ENCODE measurements around the gene AP2A2.

DNA sequence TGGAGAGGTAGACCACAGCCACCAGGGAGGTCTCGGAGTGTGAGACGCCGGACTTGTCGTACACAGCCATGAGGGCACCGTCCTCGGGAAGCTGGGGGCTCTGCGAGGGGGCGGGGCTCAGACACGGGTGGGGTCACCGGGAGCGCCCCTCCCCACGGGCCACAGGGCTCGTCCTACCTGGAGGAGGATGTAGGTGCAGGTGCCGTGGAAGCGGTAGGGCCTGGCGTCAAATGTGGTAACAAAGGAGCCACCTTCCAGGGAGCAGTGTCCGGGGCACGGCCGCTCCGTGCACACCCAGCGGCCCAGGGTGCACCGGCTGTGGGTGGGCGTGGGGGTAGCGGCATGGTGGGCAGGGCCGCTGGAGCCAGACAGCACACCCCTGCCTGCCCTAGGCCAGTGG lies 103.4 kb downstream of the AP2A2 start:
- TF ChIP-seq, protein P1, sequence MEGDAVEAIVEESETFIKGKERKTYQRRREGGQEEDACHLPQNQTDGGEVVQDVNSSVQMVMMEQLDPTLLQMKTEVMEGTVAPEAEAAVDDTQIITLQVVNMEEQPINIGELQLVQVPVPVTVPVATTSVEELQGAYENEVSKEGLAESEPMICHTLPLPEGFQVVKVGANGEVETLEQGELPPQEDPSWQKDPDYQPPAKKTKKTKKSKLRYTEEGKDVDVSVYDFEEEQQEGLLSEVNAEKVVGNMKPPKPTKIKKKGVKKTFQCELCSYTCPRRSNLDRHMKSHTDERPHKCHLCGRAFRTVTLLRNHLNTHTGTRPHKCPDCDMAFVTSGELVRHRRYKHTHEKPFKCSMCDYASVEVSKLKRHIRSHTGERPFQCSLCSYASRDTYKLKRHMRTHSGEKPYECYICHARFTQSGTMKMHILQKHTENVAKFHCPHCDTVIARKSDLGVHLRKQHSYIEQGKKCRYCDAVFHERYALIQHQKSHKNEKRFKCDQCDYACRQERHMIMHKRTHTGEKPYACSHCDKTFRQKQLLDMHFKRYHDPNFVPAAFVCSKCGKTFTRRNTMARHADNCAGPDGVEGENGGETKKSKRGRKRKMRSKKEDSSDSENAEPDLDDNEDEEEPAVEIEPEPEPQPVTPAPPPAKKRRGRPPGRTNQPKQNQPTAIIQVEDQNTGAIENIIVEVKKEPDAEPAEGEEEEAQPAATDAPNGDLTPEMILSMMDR (IDR thresholded peaks at IDR 0.05), result no peak
- no peak for TF ChIP-seq POLR2AphosphoS5 (IDR thresholded peaks at IDR 0.05; ENCODE audit: low read depth, low read length)
- TF ChIP-seq, protein P2, sequence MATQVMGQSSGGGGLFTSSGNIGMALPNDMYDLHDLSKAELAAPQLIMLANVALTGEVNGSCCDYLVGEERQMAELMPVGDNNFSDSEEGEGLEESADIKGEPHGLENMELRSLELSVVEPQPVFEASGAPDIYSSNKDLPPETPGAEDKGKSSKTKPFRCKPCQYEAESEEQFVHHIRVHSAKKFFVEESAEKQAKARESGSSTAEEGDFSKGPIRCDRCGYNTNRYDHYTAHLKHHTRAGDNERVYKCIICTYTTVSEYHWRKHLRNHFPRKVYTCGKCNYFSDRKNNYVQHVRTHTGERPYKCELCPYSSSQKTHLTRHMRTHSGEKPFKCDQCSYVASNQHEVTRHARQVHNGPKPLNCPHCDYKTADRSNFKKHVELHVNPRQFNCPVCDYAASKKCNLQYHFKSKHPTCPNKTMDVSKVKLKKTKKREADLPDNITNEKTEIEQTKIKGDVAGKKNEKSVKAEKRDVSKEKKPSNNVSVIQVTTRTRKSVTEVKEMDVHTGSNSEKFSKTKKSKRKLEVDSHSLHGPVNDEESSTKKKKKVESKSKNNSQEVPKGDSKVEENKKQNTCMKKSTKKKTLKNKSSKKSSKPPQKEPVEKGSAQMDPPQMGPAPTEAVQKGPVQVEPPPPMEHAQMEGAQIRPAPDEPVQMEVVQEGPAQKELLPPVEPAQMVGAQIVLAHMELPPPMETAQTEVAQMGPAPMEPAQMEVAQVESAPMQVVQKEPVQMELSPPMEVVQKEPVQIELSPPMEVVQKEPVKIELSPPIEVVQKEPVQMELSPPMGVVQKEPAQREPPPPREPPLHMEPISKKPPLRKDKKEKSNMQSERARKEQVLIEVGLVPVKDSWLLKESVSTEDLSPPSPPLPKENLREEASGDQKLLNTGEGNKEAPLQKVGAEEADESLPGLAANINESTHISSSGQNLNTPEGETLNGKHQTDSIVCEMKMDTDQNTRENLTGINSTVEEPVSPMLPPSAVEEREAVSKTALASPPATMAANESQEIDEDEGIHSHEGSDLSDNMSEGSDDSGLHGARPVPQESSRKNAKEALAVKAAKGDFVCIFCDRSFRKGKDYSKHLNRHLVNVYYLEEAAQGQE (IDR thresholded peaks at IDR 0.05; ENCODE audit: insufficient read depth in 1 of 2, low read depth in 2 of 2, low read length in 1 of 2), result no peak
- TF ChIP-seq TCF7L2 (IDR thresholded peaks at IDR 0.05; ENCODE audit: low read depth, low read length), result no peak
